ENCODE results near the gene NUAK2. TPM values are rescaled to one million over a fixed set of nuclear protein-coding genes. Genes with fewer than 3 reads are reported as not detected.

NUAK2 gene
- total RNA-seq, 4 donors from 2014 or later = 15.8 to 32.0 (median 21.4) TPM

- WGBS, 2 donors = 65 to 100% methylated on average over 1 to 4 of the region's 4 CpGs
- H3K36me3 ChIP-seq = no peaks in the 10 kb centered on the region
- no peak for TF ChIP-seq POLR2A (IDR thresholded peaks at IDR 0.05)
- no peak for TF ChIP-seq CTCF (IDR thresholded peaks at IDR 0.05)
- H3K27me3 ChIP-seq = peaks cover 0 to 36% (median 0%) of the 10 kb centered on the region in 4 donors
- DNase-seq = no peak
- no peaks in the 10 kb centered on the region for H3K9me3 ChIP-seq
- intact Hi-C loops (cut with DNase I) = no loop called here
- H3K4me3 ChIP-seq = no peak overlapping the region
- no peak overlapping the region for H3K27ac ChIP-seq
- peaks cover 0 to 8% (median 0%) of the 10 kb centered on the region in 3 donors for H3K4me1 ChIP-seq
These were observed 6.9 kb upstream of the NUAK2 start for GRCh38 chr1:205328476-205328875.

GRCh38 chr1:205326812-205327466 lies 5.4 kb upstream of the NUAK2 start:
- intact Hi-C loops (cut with DNase I) = no loop called here
- no peaks in the 10 kb centered on the region for H3K36me3 ChIP-seq
- WGBS, 2 donors = 62 to 72% methylated on average over 6 to 11 of the region's 11 CpGs

GRCh38 chr1:205325334-205325884 lies 3.9 kb upstream of the NUAK2 start:
- DNase-seq = no peak
- intact Hi-C loops (cut with DNase I) = loop anchor here (2.0 kb wide), 1 partner anchor 53 kb away; no protein-coding TSS in a partner anchor
- Histone ChIP-seq H3K27ac (no peak overlapping the region), H3K4me3 (no peak overlapping the region), H3K36me3 (no peaks in the 10 kb centered on the region), H3K27me3 (peaks cover 0 to 33% (median 0%) of the 10 kb centered on the region in 4 donors), H3K9me3 (no peaks in the 10 kb centered on the region), H3K4me1 (peaks cover 0 to 24% (median 3%) of the 10 kb centered on the region in 3 donors)
- 38 to 39% methylated on average over 5 of the region's 6 CpGs for WGBS, 2 donors
- peak; percentile 62 to 86 (median 72) for TF ChIP-seq CTCF (IDR thresholded peaks at IDR 0.05)
- TF ChIP-seq POLR2A (IDR thresholded peaks at IDR 0.05) = no peak

More at GRCh38 chr1:205326812-205327466, 5.4 kb upstream of the NUAK2 start:
- no peak overlapping the region for H3K27ac ChIP-seq
- H3K4me3 ChIP-seq = no peak overlapping the region
- peaks cover 0 to 36% (median 0%) of the 10 kb centered on the region in 4 donors for H3K27me3 ChIP-seq
- H3K4me1 ChIP-seq = peaks cover 0 to 12% (median under 1%) of the 10 kb centered on the region in 3 donors
- TF ChIP-seq CTCF (IDR thresholded peaks at IDR 0.05) (no peak), POLR2A (IDR thresholded peaks at IDR 0.05) (no peak)
- H3K9me3 ChIP-seq = no peaks in the 10 kb centered on the region
- no peak for DNase-seq

GRCh38 chr1:205324781-205325180 lies 3.2 kb upstream of the NUAK2 start:
- H3K9me3 ChIP-seq = no peaks in the 10 kb centered on the region
- peaks cover 0 to 27% (median 0%) of the 10 kb centered on the region in 4 donors for H3K27me3 ChIP-seq
- intact Hi-C loops (cut with DNase I) = loop anchor here (2.0 kb wide), 1 partner anchor 52 kb away; no protein-coding TSS in a partner anchor
- no peak for DNase-seq
- WGBS, 2 donors = 49 to 65% methylated on average over 4 to 6 of the region's 6 CpGs
- peaks cover 0 to 31% (median 3%) of the 10 kb centered on the region in 3 donors for H3K4me1 ChIP-seq
- H3K4me3 ChIP-seq = no peak overlapping the region
- TF ChIP-seq CTCF (IDR thresholded peaks at IDR 0.05) (no peak), POLR2A (IDR thresholded peaks at IDR 0.05) (no peak)
- H3K36me3 ChIP-seq = no peaks in the 10 kb centered on the region
- H3K27ac ChIP-seq = no peak overlapping the region

- intact Hi-C loops (cut with DNase I) = loop anchor here (2.0 kb wide), 1 partner anchor 51 kb away; no protein-coding TSS in a partner anchor
- H3K9me3 ChIP-seq = no peaks in the 10 kb centered on the region
- H3K36me3 ChIP-seq = no peaks in the 10 kb centered on the region
- H3K27ac ChIP-seq = no peak overlapping the region
- peaks cover 5 to 41% (median 11%) of the 10 kb centered on the region in 3 donors for H3K4me1 ChIP-seq
- WGBS, 2 donors = 89 to 91% methylated on average over 6 of the region's 6 CpGs
- no peak for TF ChIP-seq POLR2A (IDR thresholded peaks at IDR 0.05)
- no peak for TF ChIP-seq CTCF (IDR thresholded peaks at IDR 0.05)
- no peak overlapping the region for H3K4me3 ChIP-seq
- peaks cover 0 to 20% (median 0%) of the 10 kb centered on the region in 4 donors for H3K27me3 ChIP-seq
- no peak for DNase-seq
These were observed 2.2 kb upstream of the NUAK2 start for GRCh38 chr1:205323794-205324193.
